GM19193 (cell line): ENCODE measurements around the gene TTC38.

Source experiments
- POLR2A ChIP-seq: IDR thresholded peaks from 4 replicates; pipeline ENCODE4 v1.6.1; 2011; ENCODE audit not compliant: insufficient read depth, insufficient read length; ENCODE audit errors: extremely low read depth

Gene TTC38

DNA sequence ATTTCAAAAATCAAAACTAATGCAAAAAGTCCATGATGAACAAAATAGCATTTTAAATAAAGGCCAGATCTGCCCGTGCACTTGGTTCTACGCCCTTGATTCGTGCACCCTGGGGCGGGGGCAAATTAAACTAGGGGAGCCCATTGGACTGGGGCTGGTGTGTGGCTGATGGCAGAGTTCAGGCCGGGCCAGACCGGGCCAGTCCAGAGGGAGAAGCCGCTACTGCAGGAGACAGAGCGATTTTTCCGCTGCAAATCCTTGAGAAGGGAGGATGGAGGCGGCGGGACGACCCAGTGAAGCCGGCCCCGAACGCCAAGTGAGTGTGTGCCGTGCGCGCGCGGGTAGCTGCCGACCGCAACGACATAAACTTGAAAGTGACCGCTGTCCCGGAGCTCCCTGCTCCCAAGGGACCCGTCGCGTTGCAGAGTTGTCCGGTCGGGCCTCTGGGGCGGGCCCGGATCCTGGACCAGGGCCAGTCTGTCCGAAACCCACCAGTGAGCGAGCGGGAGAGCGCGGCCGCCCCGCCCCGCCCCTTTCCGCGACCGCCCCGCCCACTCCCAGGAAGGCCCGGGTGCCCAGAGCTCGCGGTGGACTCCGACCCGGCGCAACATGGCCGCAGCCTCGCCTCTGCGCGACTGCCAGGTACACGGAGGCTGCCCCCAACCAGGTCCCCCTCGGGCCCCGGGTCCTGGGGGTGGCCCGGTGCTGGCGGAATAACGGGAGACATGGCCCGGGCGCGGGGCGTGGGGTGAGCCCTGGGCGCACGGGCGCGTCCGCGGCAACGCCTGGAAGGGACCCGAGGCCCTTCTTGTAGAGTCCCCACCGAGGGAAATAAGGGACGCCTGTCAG, at the start of gene TTC38:
TSS of gene TTC38 (plus strand) at position 578 of the 849 bp plus-strand sequence. CDS start at position 610, 32 bp downstream.
- TF ChIP-seq POLR2A = peak; percentile 70

- TF ChIP-seq POLR2A = no peak
Observed at GRCh38 chr22:46219636-46220035, 48.2 kb upstream of the TTC38 start.

DNA sequence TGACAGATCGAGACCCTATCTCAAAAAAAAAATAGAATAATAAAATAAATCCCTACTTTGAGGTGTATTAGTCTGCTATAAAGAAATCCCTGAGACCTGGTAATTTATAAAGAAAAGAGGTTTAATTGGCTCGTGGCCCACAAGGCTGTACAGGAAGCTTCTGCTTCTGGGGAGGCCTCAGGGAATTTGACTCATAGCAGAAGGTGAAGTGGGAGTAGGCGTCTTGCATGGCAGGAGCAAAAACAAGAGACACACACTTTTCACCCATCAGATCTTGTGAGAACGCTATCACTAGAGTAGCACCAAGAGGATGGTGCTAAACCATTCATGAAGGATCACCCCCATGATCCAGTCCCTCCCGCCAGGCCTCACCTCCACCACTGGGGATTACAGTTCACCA, 46.9 kb upstream of the TTC38 start:
- TF ChIP-seq POLR2A = no peak

DNA sequence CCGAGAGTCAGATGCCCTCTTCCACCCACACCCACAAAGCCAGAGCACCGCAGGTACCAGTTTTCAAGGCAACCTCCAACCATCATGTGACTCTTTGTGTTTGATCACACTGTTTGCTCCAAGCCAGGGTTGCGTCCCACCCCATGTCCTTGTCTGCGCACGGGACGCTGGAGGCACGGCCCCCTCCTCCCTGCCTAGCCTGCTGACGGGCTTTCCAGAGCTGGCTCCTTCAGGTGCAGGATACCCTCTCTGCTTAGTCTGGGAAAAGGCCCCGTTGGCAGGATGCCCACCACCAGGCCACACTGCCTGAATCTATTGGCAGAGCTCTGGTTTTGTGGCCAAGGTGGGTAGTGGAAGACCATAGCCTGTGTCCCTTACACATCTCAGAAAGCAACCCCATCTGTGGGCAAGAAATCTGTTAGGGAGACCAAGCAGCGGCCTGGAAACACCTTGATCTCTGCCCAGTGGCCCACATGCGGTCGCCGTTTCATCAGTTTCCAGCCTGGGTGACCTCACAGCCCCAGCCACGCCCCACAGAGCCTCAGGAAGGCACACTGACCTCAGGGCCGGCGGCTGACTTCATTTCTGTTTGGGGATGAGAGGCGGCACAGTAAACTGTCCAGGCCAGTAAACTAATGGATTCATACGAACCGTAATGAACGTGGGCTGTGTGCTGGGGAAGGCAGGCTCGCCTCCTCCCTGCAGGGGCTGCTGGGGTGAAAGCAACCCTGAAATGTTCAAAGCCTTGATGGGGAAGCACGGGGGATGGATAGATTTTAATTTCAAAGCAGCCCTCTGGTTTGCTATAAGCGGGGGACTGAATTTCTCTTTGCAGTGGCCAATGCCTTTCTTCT, 43.5 kb upstream of the TTC38 start:
- no peak for TF ChIP-seq POLR2A

DNA sequence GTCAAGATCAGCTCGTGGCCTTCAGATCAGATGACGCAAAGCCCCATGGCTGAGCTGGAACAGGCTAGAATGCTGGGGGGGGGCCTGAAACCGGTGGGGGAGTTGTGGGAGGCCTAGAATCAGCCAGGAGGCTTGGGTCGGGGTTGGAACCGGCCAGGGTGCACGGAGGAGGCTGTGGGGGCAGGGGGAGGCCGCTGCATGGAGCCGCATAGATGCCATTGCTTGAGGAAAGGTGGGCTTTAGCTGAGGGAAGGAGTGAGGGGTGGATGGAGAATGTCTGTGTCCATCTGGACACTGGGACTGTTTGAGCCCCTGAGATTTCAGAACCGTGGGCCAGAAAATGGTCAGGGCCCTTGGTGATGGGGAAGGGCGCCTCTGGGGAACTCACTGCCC, 42.9 kb upstream of the TTC38 start:
- TF ChIP-seq POLR2A = no peak

DNA sequence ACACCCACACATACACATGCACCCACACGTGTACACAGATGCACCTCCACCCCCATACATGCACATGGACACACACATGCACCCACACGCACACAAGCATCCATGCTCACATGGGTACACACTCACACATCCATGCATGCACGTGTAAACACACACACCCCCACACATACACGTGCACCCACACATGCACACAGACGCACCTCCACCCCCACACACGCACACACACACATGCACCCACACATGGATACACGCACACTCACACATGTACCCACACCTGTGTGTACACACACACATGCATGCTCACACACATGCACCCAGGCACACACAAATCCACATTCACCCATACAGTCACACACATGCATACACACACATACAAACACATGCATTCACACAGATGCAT, 42.2 kb upstream of the TTC38 start:
- no peak for TF ChIP-seq POLR2A

DNA sequence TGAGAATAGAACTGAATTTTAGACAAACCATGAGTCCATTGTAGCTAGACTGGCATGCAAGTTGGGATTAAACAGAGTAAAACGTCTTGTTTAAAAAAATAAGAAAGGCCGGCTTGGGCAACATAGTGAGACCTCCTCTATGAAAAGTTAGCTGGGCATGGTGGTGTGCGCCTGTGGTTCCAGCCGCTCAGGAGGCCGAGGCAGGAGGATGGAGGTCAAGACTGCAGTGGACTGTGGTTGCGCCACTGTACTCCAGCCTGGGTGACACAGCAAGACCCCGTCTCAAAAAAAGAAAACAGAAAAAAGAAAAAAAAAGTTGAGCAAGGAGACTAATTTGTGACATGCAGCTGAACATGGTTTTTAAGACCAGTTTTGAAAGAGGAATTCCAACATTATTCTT, 41.2 kb upstream of the TTC38 start:
- TF ChIP-seq POLR2A = no peak

- TF ChIP-seq POLR2A = no peak
Observed at GRCh38 chr22:46229701-46230100, 38.1 kb upstream of the TTC38 start.

GRCh38 chr22:46230262-46230901, 37.4 kb upstream of the TTC38 start:
- no peak for TF ChIP-seq POLR2A

- no peak for TF ChIP-seq POLR2A
Observed at GRCh38 chr22:46233231-46233630, 34.6 kb upstream of the TTC38 start.

DNA sequence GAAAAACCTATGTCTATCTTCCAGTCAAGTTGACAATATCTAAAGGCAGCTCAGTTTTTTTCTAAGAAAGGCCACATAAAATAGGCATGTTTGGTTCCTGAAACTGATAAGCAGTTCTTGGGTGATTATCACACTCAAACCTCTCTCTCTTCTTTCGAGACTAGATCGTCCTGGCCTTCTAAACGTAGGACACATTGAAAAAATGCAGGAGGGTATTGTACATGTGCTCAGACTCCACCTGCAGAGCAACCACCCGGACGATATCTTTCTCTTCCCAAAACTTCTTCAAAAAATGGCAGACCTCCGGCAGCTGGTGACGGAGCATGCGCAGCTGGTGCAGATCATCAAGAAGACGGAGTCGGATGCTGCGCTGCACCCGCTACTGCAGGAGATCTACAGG, 32.8 kb upstream of the TTC38 start:
- no peak for TF ChIP-seq POLR2A

DNA sequence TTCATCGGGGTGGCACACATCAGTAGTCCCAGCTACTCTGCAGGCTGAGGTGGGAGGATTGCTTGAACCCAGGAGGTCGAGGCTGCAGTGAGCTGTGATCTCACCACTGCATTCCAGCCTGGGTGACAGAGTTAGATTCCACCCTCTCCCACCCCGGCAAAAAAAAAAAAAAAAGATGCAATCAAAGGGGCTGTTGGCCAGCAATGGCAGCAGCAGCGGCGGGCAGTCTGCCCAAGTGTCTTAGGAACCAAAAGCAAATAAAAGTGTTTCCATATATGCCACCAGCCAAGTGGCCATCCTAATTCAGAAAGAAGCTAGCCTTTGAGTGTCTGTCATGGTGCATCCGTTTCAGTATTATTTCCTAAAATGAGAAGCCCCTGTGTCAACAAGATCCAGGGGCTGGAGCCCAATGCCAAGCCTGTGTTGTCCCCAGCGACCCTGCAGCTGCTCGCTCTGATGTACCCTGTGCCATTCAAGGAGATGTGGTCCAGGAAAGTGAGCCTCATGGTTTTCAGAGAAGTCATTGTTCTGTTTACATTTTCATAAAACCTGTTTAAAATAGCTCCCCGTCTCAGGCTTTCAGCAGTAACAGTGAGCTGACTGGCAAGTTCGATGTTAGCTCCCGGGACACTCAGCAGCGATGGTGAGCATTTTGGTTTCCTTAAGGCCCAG, 30.2 kb upstream of the TTC38 start:
- no peak for TF ChIP-seq POLR2A

DNA sequence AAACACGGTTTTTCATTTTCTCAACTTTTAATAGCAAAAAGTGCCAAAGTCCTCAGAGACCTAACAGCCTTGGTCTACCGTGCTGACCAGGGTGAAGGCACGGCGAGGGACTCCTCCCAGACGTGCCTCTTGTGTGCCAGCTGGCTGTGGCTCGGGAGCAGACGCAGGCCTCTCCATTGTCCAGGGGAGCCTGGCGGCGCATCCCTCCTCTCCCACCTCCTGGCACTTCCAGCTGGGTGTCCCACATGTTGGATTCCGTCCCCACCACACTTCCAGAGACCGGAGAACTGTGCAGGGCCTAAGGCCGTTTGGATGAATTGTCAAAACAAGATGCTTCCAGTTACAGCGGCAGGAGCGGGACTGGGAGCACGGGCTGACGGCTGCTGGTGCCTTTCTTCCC, 29.3 kb upstream of the TTC38 start:
- TF ChIP-seq POLR2A = no peak

GRCh38 chr22:46239261-46240048, 28.4 kb upstream of the TTC38 start:
- no peak for TF ChIP-seq POLR2A
